Heart left ventricle (tissue), 11 donors: ENCODE results near the gene OTUD4. TPM values are rescaled to one million over a fixed set of nuclear protein-coding genes. Genes with fewer than 3 reads are reported as not detected.

Experiments
- polyA plus RNA-seq, 2 donors: library from polyadenylated mRNA; stranded (reverse); fragments of 200-250 nt; gene quantifications; one replicate each; pipeline ENCODE4 v1.2.3, GENCODE V29; 2013
- total RNA-seq, 9 donors: library from RNA; depleted of rRNA in 2 of 9; stranded (reverse); fragments of >200 nt in 2 of 9; fragmentation: NEBNext Ultra II Directional in 3 of 9; extraction: Animal tissue kit (Norgen Biotek cat#: 25700) in 3 of 9; gene quantifications; one replicate each; pipeline versions ENCODE4 v1.1.0 to v1.2.4, GENCODE V29; 2016 to 2023
- donor health status: ischemic (EF 13 %, LVEDD 7.1; RV severe dilation, severe dysfunction).
- donor health status: healthy with polysubstance abuse.
- donor health status: DM: no; HTN: yes; CAD: no.
- donor health status: DM: no; HTN: no; CAD: no.
- donor health status: ischemic (EF 25% LVEDD 5.7; RV mildly dilated, moderate dysfunction).
- donor health status: healthy.
- donor health status: DM: yes; HTN: yes; CAD: no.
- donor health status: PGD.
- donor health status: nonischemic (EF 23%, LVEDD 6.1; RV moderate dilation, normal function).

Gene OTUD4
- total and polyA plus RNA-seq, 11 donors, result 7.7 to 42.1 (median 28.4) TPM

Other genes with a start within 250 kb of the OTUD4 start
- 10 to 100 TPM; 12.3 to 26.9 (median 13.6) TPM for gene ANAPC10, start 82.4 kb downstream of the OTUD4 start, total RNA-seq
- 10 to 100 TPM; 13.0 to 20.7 TPM for gene ANAPC10, start 82.4 kb downstream of the OTUD4 start, polyA plus RNA-seq
- 10 to 100 TPM; 32.0 to 48.9 (median 40.1) TPM for gene ABCE1, start 82.3 kb downstream of the OTUD4 start, total RNA-seq
- gene ABCE1, start 82.3 kb downstream of the OTUD4 start, polyA plus RNA-seq, result 10 to 100 TPM; 12.7 to 45.7 TPM